ENCODE results near the gene CC2D2B.
A peak's percentile ranks its signal among the peaks of the same experiment; 100 is the strongest.
"Not testable (repeated sequence)": the region's sequence is repeated elsewhere in the genome, so short reads cannot be mapped to it uniquely, and the experiment has no call there.

Gene CC2D2B

DNA sequence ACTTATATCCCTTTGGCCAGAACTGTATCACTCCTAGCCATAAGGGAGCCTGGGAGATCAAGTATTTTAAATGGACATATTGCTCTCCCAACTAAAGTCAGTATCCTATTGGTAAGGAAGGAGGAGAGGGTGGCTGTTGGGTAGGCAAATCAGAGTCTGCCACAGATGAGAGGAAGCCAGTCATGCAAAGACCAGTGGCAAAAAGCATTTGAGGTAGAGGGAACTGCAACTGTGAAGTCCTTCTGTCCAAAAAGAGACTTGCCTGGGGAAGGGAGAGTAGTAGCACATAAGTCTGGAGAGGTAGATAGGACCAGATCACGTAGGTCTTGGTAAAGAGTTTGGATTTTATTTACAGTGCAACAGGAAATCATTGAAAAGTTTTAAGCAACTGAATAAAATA lies 126.8 kb downstream of the CC2D2B start:
- no peak for DNase-seq

DNA sequence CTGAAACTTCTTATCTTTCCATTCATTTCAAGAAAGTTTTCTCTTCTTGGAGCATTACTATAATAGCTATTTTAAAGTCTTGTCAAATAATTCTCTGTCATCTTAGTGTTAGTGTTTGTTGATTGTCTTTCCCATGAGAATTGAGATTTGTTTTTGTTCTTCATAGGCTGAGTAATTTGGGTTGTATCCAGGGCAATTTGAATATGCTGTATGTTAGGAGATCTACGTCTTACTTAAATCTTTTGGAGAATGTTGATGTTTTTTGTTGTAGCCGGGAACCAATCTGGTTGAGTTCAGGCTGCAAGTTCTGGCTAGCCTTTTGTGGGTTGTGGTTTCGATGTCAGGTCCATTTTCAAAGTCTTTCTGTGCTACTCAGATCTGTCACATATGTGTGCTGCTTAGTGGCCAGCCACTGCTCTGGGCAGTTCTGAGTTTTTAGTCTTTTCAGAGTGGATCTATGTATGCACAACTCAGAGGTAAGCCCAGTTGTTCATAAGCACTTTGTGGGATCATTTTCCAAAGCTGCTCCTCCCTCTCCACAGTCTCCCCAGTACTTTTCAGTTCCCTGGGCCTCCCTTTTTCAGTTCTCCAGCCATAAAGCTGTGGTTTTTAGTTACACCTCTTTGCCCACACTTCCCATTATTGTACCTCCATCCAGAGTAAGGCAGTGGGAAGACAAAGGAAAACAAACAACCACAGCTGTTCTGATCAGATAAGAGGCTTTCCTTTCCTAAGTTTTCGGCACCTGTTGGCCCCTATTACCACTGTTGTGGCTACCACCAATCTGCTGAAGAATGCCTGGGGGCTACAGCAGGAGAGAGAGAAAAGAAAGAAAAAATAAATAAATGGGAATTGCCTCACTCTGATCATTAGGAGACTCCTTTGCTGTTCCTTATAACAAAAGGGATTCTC lies 131.0 kb downstream of the CC2D2B start:
- DNase-seq, result no peak

DNA sequence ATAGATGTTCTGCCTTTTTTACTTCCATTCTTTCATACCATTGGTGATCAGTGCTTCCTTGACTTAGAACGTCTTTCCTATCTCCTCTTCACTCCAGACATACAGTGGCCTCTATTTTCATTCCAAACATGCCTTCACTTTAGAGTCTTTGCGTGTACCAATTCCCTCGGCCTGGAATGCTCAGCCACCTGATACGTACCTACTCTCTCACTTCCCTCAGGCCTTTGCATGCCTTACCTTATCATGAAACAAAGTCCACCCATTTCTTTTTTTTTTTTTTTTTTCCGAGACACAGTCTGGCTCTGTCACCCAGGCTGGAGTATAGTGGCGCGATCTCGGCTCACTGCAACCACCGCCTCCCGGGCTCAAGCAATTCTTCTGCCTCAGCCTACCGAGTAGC lies 133.4 kb downstream of the CC2D2B start:
- no peak for DNase-seq

DNA sequence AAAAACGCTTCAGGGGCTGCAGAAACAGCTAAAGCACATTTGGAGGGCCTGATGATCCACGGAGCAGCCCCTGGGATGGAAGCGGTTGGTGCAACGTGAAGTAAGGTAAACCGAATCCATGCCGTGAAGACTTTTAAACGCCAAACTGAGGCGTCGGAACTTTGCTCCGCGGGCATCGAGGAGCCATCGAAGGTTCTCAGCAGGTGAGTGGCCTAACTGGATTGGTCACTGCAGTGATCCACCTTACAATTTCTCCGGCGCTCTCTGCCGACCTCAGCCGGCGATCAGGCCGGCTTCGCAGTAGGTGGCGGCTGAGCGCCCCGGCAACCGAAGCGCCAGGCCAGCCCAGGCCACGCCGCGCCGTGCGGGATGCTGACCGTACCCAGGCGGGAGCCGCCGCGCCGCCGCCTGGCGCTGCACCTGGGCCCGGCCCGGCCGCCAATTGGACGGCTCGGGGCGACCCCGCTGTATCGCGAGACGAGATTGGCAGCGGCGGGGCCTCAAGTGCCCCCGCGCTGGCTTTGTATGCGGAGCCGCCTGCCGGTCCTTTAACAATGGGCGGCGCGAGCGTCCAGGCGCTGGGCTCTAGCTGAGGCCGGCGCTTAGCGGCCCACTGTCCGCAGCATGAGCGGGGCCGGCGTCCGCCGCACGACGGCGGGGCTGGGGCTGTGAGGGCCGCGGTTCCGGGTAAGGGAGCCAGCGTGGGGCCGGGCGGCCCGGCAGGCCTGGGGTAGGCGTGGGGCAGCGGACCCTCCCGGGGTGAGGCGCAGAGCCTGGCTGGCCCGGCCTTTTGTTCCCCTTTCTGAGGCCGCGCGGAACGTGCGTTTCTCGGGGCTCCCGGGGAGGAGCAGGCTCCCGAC lies 135.5 kb downstream of the CC2D2B start, which contains the start of gene CCNJ:
CCNJ (plus strand) TSS at position 551 of the 860 bp plus-strand sequence. CDS start 811 bp downstream, outside the sequence.
- peak; percentile 85 for DNase-seq

DNA sequence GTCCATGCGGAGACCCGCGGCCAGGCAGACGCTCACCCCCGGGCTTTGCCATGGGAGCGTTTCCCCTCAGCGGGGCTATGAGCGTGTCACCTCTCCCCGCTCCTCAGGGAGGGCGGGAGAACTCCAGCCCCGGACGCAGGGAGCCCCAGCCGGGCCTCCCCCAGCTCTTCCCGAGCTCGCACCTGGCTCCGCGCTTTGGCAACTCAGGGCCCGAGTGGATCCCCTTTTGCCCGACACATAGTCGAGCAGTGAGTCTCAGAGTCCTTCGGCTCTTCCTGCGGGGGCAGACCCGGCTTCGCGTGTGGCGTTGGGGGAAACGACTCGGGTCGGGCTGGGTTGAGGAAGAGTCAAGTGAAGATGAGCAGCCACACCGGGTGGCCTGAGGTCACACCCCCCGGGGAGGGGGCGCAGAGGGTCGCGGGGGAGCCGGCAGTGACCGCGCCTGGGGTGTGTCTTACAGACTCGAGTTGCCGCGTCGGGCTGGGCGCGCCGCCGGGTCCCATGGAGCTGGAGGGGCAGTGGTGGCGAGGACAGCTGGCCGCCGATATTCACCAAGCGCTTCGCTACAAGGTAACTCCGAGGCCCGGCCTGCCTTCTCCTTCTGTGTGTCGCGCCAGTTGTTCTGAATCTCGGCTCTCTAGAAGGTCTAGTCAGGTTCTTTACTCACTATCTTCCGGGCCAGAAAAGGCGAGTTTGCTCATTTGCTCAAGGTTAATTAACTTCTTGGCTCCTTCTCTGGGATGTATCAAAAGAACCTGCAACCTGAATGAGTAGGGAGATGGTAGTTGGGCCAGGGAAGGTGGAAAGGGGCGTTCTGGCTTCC lies 136.3 kb downstream of the CC2D2B start:
- DNase-seq, result peak; percentile 52

DNA sequence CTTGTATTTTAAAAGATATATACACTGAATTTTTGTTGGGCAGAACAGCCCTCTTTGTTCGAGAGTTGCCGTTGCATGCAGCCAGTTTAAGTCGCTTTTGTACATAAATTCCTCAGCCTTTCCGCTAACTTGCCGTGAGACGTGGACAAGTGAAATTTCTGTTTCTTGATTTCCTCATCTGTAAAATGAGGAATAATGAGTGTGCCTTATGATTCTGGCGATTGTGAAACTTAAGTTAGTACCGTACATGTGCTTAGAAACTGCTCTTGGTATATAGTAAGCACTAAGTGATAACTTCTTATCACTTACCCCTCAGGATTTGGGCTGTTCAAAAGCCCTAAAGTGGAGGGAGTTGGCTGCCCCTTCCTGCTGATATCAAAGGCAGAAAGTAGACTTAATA lies 137.0 kb downstream of the CC2D2B start:
- DNase-seq, result no peak

DNA sequence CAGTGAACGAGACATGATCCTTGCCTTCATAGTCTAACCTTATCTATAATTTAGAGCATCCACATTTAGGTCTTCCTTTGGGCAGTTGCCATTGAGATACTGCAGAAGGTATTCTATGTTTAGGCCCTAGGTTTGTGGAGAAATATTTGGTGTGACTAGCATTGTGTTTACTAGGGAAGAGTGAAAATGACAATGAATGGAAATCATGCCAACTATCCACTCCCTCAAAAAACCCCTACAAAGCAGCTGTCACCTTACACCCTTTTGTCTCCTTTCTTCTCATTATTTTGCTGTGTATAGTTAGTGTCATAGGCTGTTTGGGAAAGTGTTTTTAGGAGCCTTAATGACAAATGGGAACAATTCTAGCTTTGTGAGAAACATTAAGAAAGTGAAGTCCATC lies 138.8 kb downstream of the CC2D2B start:
- no peak for DNase-seq

DNA sequence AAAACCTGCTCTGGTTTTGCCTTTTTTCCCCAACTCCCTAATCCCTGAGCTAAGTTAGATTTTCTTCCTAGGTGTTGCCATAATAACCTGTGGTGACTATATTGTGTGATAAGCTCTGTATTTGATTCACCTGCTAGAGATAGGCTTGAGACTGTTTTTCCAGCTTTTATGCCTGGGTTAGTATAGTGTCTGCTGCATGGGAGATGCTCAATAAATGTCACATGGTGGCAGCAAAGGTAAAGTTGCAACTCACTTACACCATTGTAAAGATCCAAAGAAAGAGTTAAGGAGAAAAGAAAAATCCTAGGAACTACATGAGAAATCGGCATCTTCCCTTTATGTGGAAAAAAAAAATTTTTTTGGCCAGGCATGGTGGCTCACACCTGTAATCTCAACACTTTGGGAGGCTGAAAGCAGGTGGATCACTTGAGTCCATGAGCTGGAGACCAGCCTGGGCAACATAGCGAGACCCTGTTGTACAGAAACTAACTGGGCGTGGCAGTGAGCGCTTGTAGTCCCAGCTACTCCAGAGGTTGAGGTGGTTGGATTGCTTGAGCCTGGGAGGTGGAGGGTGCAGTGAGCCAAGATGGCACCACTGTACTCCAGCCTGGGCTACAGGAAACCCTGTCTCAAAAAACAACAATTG lies 139.4 kb downstream of the CC2D2B start:
- DNase-seq, result no peak

DNA sequence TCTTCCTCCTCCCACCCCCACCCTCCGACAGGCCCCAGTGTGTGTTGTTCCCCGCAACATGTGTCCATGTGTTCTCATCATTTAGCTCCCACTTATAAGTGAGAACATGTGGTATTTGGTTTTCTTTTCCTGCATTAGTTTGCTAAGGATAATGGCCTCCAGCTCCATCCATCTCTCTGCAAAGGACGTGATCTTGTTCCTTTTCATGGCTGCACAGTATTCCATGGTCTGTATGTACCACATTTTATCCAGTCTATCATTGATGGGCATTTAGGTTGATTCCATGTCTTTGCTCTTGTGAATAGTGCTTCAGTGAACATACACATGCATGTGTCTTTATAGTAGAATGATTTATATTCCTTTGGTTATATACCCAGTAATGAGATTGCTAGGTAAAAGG lies 140.2 kb downstream of the CC2D2B start:
- DNase-seq, result not testable (repeated sequence)

DNA sequence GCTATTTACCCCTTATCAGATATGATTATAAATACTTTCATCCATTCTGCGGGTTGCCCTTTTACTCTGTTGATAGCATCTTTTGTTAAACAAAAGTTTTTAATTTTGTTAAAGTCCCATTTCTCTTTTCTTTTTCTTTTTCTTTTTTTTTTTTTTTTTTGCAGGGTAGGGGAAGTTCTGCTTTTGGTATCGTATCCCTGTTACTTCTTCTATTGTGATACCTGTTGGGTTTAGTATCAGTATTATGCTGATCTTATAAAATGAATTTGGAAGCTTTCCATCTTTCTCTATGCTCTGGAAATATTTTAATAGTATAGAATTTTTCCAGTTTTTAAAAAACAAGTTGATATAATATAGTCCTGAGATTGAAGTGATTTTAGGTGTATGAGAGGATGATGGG lies 141.6 kb downstream of the CC2D2B start:
- DNase-seq, result no peak

DNA sequence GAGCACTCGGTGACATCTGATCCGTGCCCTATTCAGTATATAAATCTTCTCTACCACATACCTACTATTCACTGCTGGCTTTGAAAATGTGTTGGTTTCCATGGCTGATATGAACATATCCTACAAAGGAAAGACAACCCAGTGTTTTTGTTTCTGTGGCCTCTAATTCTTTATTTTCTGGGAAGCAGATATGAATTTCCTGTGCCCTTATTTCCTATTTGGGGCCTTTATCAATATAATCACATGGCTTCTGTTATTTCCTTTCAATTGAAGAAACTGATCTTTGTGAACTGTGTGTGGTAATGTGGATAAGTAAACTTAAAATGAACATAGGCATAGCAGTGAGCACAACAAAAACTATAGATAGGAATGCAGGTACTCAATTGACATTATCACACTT lies 146.2 kb downstream of the CC2D2B start:
- DNase-seq, result no peak

DNA sequence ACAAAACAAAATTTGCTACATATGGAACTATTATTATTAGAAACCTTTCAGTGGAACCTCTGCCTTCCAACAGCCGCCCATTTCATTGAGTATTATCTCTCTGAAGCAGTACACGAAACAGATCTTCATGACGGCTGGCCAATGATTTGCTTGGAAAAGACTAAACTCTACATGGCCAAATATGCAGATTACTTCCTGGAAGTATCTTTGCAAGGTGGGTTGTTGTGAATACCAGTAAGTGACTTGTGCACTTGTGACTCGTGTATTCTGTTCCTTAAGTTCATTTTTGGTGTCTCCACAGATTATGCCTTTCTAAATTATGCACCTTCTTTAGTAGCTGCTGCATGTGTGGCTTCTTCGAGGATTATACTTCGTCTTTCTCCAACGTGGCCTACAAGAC lies 149.0 kb downstream of the CC2D2B start:
- no peak for DNase-seq

DNA sequence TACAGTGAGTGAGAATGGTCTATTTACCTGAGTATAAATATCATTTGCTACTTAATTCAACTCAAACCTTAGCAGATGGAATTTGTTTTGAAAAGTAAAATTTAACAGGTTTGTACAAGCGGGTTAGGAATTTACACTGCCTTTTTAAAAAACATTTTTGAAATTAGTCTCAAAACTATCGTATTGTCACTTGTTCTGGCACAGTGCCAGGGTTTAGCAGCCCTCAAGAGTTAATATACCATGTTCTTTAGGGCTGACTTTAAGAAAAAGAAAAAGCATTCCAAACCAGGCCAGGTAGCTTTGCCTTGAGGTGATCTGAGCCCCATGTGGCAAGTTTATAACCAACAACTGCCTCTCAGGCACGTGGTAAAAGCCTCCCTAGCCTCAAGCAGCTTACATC lies 153.5 kb downstream of the CC2D2B start:
- no peak for DNase-seq

DNA sequence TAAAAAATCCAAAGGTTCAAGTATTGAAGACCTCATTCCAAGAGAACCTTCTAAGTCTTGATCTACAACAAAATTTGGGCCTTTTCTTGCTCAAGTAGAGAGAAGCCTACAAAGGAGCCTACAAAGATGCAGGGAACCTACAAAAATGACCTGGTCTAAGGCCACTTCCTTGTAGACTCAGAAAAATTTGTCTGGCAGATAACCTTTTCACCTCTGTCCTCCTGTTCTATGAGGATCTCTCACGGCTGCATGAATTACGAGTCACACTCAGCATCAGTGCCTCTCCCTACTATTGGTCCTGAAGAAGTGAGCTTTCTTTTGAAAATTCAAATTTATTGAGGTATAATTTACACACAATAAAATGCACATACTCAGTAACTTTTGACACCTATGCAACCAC lies 164.9 kb downstream of the CC2D2B start:
- no peak for DNase-seq

DNA sequence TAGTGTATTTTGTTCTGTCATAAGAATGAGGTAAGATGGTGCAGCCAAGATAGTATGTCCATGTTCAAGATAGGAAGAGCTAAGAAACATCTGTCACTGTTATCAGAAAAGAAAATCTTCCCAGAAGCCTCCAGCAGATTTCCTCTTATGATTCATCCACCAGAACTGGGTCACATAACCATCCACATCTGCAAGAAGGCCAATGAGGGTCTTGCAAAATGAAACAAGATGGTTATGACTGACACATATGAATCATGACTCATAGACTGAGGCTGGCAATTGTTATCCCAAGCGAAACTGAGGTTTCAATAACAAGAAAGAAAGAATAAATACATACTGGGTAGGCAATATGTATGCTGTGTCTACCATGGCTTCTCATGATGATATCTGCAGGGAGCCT lies 165.9 kb downstream of the CC2D2B start:
- peak; percentile 92 for DNase-seq

DNA sequence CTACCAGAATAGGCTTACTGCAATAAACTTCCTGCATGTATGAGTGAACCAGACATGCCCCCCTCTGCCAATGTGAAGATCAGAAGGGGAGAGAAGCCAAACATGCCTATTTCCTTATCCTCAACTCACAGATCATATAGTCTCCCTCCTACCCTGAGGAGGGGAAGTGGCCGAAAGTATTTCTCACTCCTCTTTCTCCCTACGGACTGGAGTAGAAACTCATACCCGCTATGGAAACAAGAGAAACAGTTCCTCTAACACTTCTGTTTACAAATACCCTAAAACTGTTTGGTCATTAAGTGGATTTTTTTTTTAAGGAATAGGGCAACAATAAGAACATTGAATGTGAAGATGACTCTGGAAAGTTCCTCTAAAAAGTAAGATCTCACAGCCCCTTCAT lies 167.0 kb downstream of the CC2D2B start:
- DNase-seq, result no peak

DNA sequence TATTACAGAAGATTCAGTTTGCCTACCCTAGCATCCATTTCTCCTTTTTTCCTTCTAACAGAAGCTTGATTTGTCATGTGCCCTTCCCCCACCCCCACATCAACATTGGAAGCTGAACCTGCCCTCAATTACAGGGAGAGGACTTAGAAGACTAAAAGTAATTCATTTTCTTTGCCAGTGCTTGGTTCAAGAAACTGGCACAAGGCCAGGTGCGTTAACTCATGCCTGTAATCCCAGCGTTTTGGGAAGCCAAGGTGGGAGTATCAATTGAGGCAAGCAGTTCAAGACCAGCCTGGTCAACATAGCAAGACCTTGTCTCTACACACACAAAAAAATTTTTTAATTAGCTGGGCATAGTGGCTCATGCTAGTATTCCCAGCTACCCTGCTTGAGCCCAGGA lies 168.2 kb downstream of the CC2D2B start:
- no peak for DNase-seq

DNA sequence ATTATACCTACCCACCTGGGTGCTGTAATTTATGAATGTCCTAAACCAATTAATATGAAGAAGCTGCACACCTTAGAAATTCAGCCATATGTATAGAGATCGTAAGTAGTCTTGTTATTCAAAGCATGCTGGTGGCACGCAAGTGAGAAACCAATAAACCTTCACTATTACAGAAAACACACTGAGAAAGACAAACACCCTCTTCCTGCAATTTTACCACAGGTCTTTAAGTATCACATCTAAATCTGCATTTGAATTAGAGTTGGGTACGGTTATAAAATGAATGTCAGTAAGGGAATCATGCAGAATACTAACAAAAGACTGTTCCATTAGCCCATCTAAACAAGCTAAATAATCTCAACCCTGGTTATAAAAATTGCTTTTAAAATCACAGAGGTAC lies 169.4 kb downstream of the CC2D2B start:
- DNase-seq, result no peak

DNA sequence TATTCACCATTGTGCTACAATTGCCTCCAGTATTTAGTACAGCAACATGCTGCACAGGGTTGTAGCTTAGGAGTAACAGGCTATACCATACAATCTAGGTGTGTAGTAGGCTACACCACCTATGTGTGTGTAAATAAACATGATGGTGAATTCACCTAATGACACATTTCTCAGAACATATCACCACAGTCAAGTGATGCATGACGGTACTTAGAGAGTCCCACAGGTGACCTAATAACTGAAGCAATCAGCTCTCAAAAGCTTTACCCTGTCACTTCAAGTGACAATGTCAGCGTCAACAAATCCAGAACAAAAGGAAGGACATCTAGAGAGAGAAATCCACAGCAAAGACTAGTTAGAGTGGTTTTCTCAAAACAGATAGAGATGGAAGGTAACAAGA lies 174.4 kb downstream of the CC2D2B start:
- DNase-seq, result no peak

All from activated CD4-positive, alpha-beta T cell treated with anti-CD3 and anti-CD28 coated beads, Interleukin-2, amount 50 U/mL, for 16 hours (primary cell).